AG04450 (cell line): ENCODE results near the gene LMO1. TPM values are rescaled to one million over a fixed set of nuclear protein-coding genes. Genes with fewer than 3 reads are reported as not detected.

Experiments used
- CTCF ChIA-PET: fragments of 300-600, 350-600 bp; formaldehyde crosslinking; extraction: SDS; loops from one replicate; lab custom pipeline; 2022; ENCODE audit warnings: antibody characterized with exemption, inconsistent platforms; lab: Charles Lee
- POLR2A ChIA-PET: fragments of 350-600 bp; formaldehyde crosslinking; extraction: SDS; loops from one replicate; lab custom pipeline; 2021; ENCODE audit warnings: antibody characterized with exemption, inconsistent platforms; lab: Yijun Ruan, JAX
- DNase-seq: peaks from one replicate; pipeline ENCODE4 v3.0.0-alpha.2; 2011; ENCODE audit warnings: low read depth, low spot score
- H3K27ac ChIP-seq: one replicate; pipeline ENCODE4 v1.5.1; 2012; ENCODE audit warnings: low read depth, low read length, control low read depth
- H3K27me3 ChIP-seq: one replicate; pipeline ENCODE4 v1.6.0; 2012; ENCODE audit warnings: low read length; ENCODE audit not compliant: control insufficient read depth, insufficient read depth
- H3K4me3 ChIP-seq: 2 replicates; pipeline ENCODE4 v1.5.1; 2011; ENCODE audit warnings: mild to moderate bottlenecking, low read depth, low read length, control low read depth
- H3K9me3 ChIP-seq: 2 replicates; pipeline ENCODE4 v1.5.1; 2012; ENCODE audit warnings: low read length; ENCODE audit not compliant: control insufficient read depth, insufficient read depth
- CTCF ChIP-seq: IDR thresholded peaks from 2 replicates; pipeline ENCODE4 v1.5.1; 2011; ENCODE audit warnings: low read depth, low read length, control low read depth, inconsistent platforms
- polyA plus RNA-seq: library from polyadenylated mRNA; depleted of rRNA; stranded (reverse); fragments of >200 nt; gene quantifications from 2 replicates; pipeline ENCODE4 v1.2.3, GENCODE V29; 2011

LMO1 gene
- polyA plus RNA-seq, 1 experiment, result not detected

- ChIA-PET CTCF (no interaction called here), POLR2A (no interaction called here)
- peaks cover 3% of the 10 kb centered on the region for H3K27me3 ChIP-seq
- H3K27ac ChIP-seq, result no peak overlapping the region
- TF ChIP-seq CTCF, result no peak
- no peak for DNase-seq
- no peaks in the 10 kb centered on the region; the same call in 1 of the 2 replicates for H3K9me3 ChIP-seq
- no peak overlapping the region for H3K4me3 ChIP-seq
Observed at GRCh38 chr11:8309311-8309710, 45.6 kb upstream of the LMO1 start.

DNA sequence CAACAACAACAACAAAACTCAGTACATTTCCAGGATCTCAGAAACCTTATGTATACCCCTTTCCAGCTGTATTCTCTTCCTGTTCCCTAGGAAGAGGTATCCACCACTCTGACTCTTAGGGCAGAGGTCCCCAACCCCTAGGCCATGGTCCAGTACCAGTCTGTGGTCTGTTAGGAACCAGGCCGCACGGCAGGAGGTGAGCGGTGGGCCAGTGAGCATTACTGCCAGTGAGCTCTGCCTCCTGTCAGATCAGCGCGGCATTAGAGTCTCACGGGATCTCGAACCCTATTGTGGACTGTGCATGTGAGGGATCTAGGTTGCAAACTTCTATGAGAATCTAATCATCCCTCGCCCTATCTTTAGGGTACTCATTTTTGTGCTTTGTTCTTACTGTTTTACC lies 43.9 kb upstream of the LMO1 start:
- no peak overlapping the region for H3K4me3 ChIP-seq
- POLR2A ChIA-PET, result no interaction called here
- no peak for TF ChIP-seq CTCF
- no peak for DNase-seq
- H3K27me3 ChIP-seq, result no peaks in the 10 kb centered on the region
- no peaks in the 10 kb centered on the region; the same call in 1 of the 2 replicates for H3K9me3 ChIP-seq
- CTCF ChIA-PET, result interaction anchor here (1.3 kb wide), 1 partner anchor 259 kb away, joined by 3 read pairs; no protein-coding TSS in a partner anchor
- H3K27ac ChIP-seq, result no peak overlapping the region

DNA sequence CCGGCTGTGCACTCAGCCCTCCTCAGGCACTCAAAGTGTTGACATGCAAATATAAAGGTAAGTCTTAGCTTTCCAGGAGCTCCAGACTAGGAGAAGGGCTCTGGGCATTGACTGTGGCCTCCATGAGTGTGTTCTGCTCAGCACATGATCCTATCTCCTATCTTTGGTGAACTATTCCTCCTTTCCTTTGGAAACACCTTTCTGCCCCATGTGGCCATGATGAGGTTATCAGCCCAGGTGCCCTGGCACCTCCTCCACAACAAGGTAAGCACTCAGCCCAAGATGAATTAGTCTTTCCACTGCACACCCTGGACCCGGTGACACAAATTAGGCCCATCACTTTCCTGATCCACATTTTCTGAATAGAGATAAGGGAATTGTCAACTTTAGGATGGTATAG lies 37.9 kb upstream of the LMO1 start:
- CTCF ChIA-PET, result interaction anchor here (0.6 kb wide), 1 partner anchor 105 kb away, joined by 3 read pairs; no protein-coding TSS in a partner anchor

GRCh38 chr11:8298801-8299786 lies 35.4 kb upstream of the LMO1 start:
- peaks cover 2% of the 10 kb centered on the region for H3K27me3 ChIP-seq
- H3K9me3 ChIP-seq, result no peaks in the 10 kb centered on the region
- ChIA-PET POLR2A (no interaction called here), CTCF (no interaction called here)
- no peak overlapping the region for H3K4me3 ChIP-seq
- DNase-seq, result no peak
- no peak overlapping the region for H3K27ac ChIP-seq
- TF ChIP-seq CTCF, result no peak

More for the DNA sequence above, 37.9 kb upstream of the LMO1 start:
- DNase-seq, result no peak
- no peaks in the 10 kb centered on the region for H3K27me3 ChIP-seq
- no peaks in the 10 kb centered on the region; the same call in 1 of the 2 replicates for H3K9me3 ChIP-seq
- no peak for TF ChIP-seq CTCF
- H3K4me3 ChIP-seq, result no peak overlapping the region
- H3K27ac ChIP-seq, result no peak overlapping the region
- POLR2A ChIA-PET, result no interaction called here
